ENCODE results near the gene ARID1A. TPM values are rescaled to one million over a fixed set of nuclear protein-coding genes. Genes with fewer than 3 reads are reported as not detected.

The ARID1A gene
- total and polyA plus RNA-seq, 9 of the 15 experiments (the other 6 are each of a cell fraction or from before 2014, with no cell fraction given) = 8.3 to 88.3 (median 22.5) TPM

GRCh38 chr1:26779098-26779668 is 83.4 kb downstream of the ARID1A start:
- peak; percentile 26 for FAIRE-seq
- intact Hi-C loops (cut with micrococcal nuclease) = no loop called here
- H3K9me1 ChIP-seq (ENCODE audit: control insufficient read depth, insufficient read depth, low read length) = peaks cover 9% of the 10 kb centered on the region
- peaks cover 37 to 47% of the 10 kb centered on the region in 2 experiments for H3K4me1 ChIP-seq (replicated peaks in 1 of 2; ENCODE audit: control insufficient read depth in 2 of 2, insufficient read depth in 2 of 2, low read length in 2 of 2)
- 49% methylated on average over 11 of the region's 11 CpGs for WGBS (ENCODE audit: insufficient coverage, low coverage, missing lambda C conversion rate)
- H3K4me2 ChIP-seq (ENCODE audit: insufficient read depth, low read length) = no peak overlapping the region; the same call in 1 of the 2 replicates
- H3K4me3 ChIP-seq = no peak overlapping the region
- ATAC-seq = no peak
- peaks cover 56% of the 10 kb centered on the region for H3K79me2 ChIP-seq (ENCODE audit: control insufficient read depth, insufficient read depth, low read length)
- peaks cover 92% of the 10 kb centered on the region for H3K36me3 ChIP-seq (ENCODE audit: control insufficient read depth, insufficient read depth, low read length)
- H3K9ac ChIP-seq (ENCODE audit: insufficient read depth in 1 of 2, low read depth in 2 of 2, low read length in 2 of 2) = peak overlapping the region in 1 of 2 experiments; percentile 75; a peak in 2 of 4 replicates
- DNase-seq (ENCODE audit: extremely low read depth in 1 of 4, low spot score in 3 of 4) = peak in 1 of 4 experiments; percentile 42
- H2AFZ ChIP-seq (ENCODE audit: low read depth, low read length) = no peak overlapping the region
- ChIA-PET POLR2A (interaction anchor here (0.6 to 8.3 kb wide), 12 partner anchors 10 to 712 kb away, joined by 3 to 99 read pairs (median 3); partner anchors contain the start of genes PIGV and TRIM63), CTCF (ENCODE audit: low intra/inter-chr PET ratio) (no interaction called here)
- in situ Hi-C loops (cut with MboI) = no loop called here
- no peaks in the 10 kb centered on the region for H3K27me3 ChIP-seq (ENCODE audit: control insufficient read depth in 2 of 2, insufficient read depth in 2 of 2, low read length in 2 of 2)
- peak overlapping the region; percentile 35; the same call in 2 of the 3 replicates for H3K27ac ChIP-seq (ENCODE audit: extremely low read depth, low read depth, low read length)
- H3K9me3 ChIP-seq (replicated peaks; ENCODE audit: control insufficient read depth, insufficient read depth, low read depth, low read length) = no peaks in the 10 kb centered on the region
- H4K20me1 ChIP-seq (replicated peaks; ENCODE audit: control insufficient read depth, insufficient read depth, low read length) = peaks cover 17% of the 10 kb centered on the region; the same call in 1 of the 2 replicates
- BruUV-seq (replicated peaks) = TSS peak; percentile 19
- TF ChIP-seq, protein P1, sequence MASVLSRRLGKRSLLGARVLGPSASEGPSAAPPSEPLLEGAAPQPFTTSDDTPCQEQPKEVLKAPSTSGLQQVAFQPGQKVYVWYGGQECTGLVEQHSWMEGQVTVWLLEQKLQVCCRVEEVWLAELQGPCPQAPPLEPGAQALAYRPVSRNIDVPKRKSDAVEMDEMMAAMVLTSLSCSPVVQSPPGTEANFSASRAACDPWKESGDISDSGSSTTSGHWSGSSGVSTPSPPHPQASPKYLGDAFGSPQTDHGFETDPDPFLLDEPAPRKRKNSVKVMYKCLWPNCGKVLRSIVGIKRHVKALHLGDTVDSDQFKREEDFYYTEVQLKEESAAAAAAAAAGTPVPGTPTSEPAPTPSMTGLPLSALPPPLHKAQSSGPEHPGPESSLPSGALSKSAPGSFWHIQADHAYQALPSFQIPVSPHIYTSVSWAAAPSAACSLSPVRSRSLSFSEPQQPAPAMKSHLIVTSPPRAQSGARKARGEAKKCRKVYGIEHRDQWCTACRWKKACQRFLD (CRISPR knock-in tag; IDR thresholded peaks at IDR 0.05) = peak; percentile 24; the same call in 1 of the 2 replicates
- 0 out of 2 replicates have a peak, but pooled peaks have one; percentile 32 for TF ChIP-seq ZBTB49 (CRISPR knock-in tag; IDR thresholded peaks at IDR 0.05; ENCODE audit: borderline replicate concordance)
- no peak for TF ChIP-seq ADNP (tag; IDR thresholded peaks at IDR 0.05)
- TF ChIP-seq DNMT1 (IDR thresholded peaks at IDR 0.05) = no peak
- peak; percentile 41; the same call in 1 of the 2 replicates for TF ChIP-seq TCF3 (CRISPR knock-in tag; IDR thresholded peaks at IDR 0.05)
- no peak for TF ChIP-seq MNT (conservative IDR thresholded peaks at IDR 0.05)
- TF ChIP-seq SMAD4 (CRISPR knock-in tag; conservative IDR thresholded peaks at IDR 0.05) = no peak
- no peak for TF ChIP-seq E4F1 (CRISPR knock-in tag; IDR thresholded peaks at IDR 0.05; ENCODE audit: borderline replicate concordance)
- TF ChIP-seq, protein P2, sequence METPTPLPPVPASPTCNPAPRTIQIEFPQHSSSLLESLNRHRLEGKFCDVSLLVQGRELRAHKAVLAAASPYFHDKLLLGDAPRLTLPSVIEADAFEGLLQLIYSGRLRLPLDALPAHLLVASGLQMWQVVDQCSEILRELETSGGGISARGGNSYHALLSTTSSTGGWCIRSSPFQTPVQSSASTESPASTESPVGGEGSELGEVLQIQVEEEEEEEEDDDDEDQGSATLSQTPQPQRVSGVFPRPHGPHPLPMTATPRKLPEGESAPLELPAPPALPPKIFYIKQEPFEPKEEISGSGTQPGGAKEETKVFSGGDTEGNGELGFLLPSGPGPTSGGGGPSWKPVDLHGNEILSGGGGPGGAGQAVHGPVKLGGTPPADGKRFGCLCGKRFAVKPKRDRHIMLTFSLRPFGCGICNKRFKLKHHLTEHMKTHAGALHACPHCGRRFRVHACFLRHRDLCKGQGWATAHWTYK (CRISPR knock-in tag; IDR thresholded peaks at IDR 0.05) = no peak
- peak in 1 of 2 experiments; percentile 89; a peak in 2 of 4 replicates for TF ChIP-seq ETV6 (IDR thresholded peaks at IDR 0.05; ENCODE audit: borderline replicate concordance in 1 of 2, low read depth in 2 of 2, low read length in 1 of 2)
- no peak for TF ChIP-seq ETV6 (CRISPR knock-in tag; IDR thresholded peaks at IDR 0.05; ENCODE audit: borderline replicate concordance)

All from K562 (cell line).